H1 (cell line): ENCODE results near the gene BMP4. TPM values are rescaled to one million over a fixed set of nuclear protein-coding genes. Genes with fewer than 3 reads are reported as not detected.
A peak's percentile ranks its signal among the peaks of the same experiment; 100 is the strongest.

ENCODE experiments used
- CTCF ChIA-PET: fragments of 300-600 bp; sonication (Branson Sonifier 250); formaldehyde crosslinking; loops from one replicate; lab custom pipeline; 2021; ENCODE audit not compliant: partially characterized antibody; lab: Charles Lee
- POLR2A ChIA-PET: fragments of 300-600 bp; sonication (Branson Sonifier 250); formaldehyde crosslinking; loops from one replicate; lab custom pipeline; 2021; ENCODE audit warnings: inconsistent platforms; ENCODE audit not compliant: partially characterized antibody; lab: Charles Lee
- DNase-seq, 2 experiments: peaks; one replicate each; pipeline versions ENCODE4 v3.0.0 to v3.0.0-alpha.2; 2010 to 2022; ENCODE audit warnings: low spot score in 2 of 2, low read depth in 1 of 2, mixed read lengths in 1 of 2
- FAIRE-seq: peaks from 2 replicates; lab custom pipeline; 2011; peaks lifted over from hg19 to GRCh38; lab: Jason Lieb, UNC
- H2AFZ ChIP-seq: 2 replicates; pipeline ENCODE4 v1.8.1; 2012; ENCODE audit warnings: low read length, inconsistent platforms
- H2AK5ac ChIP-seq: 2 replicates; pipeline ENCODE4 v1.6.1; 2013; ENCODE audit warnings: low read depth, low read length
- H2BK120ac ChIP-seq: replicated peaks from 2 replicates; pipeline ENCODE3; 2013; ENCODE audit warnings: low read depth, low read length, inconsistent platforms
- H2BK12ac ChIP-seq: 2 replicates; pipeline ENCODE4 v1.6.1; 2013; ENCODE audit warnings: low read depth, low read length
- H2BK15ac ChIP-seq: 2 replicates; pipeline ENCODE4 v1.6.1; 2013; ENCODE audit warnings: low read length
- H2BK20ac ChIP-seq: 2 replicates; pipeline ENCODE4 v1.6.1; 2013; ENCODE audit warnings: low read length
- H2BK5ac ChIP-seq: 2 replicates; pipeline ENCODE4 v1.6.1; 2013; ENCODE audit warnings: low read depth, low read length
- H3K14ac ChIP-seq: 2 replicates; pipeline ENCODE4 v1.6.1; 2013; ENCODE audit warnings: inconsistent platforms; ENCODE audit not compliant: insufficient read length
- H3K18ac ChIP-seq: 2 replicates; pipeline ENCODE4 v1.6.1; 2013; ENCODE audit warnings: low read length; ENCODE audit errors: extremely low read depth
- H3K23ac ChIP-seq: 2 replicates; pipeline ENCODE4 v1.6.1; 2013; ENCODE audit warnings: inconsistent platforms; ENCODE audit not compliant: insufficient read length
- H3K23me2 ChIP-seq: 2 replicates; pipeline ENCODE4 v1.6.1; 2013; ENCODE audit warnings: low read depth, low read length
- H3K27ac ChIP-seq: 2 replicates; pipeline ENCODE4 v1.6.1; 2011; ENCODE audit warnings: low read depth, low read length, inconsistent platforms
- H3K27me3 ChIP-seq, 4 experiments: replicated peaks in 1 of 4; 1 replicate in 1 of 4; 2 replicates in 3 of 4; pipeline versions ENCODE4 v1.6.1 to v1.8.1; 2011 to 2013; ENCODE audit warnings: low read length in 3 of 4, mild to moderate bottlenecking in 3 of 4, inconsistent platforms in 2 of 4, mixed read lengths in 2 of 4, moderate library complexity in 1 of 4; ENCODE audit not compliant: control insufficient read depth in 3 of 4, insufficient read depth in 3 of 4; ENCODE audit errors: extremely low read depth in 1 of 4
- H3K36me3 ChIP-seq, 4 experiments: 2 replicates each; pipeline versions ENCODE4 v1.6.1 to v1.8.1; 2011 to 2013; ENCODE audit warnings: mild to moderate bottlenecking in 4 of 4, low read length in 3 of 4, moderate library complexity in 2 of 4, control low read depth in 1 of 4, inconsistent platforms in 1 of 4; ENCODE audit not compliant: insufficient read depth in 4 of 4, control insufficient read depth in 2 of 4
- H3K4ac ChIP-seq: replicated peaks from 2 replicates; pipeline ENCODE3; 2013; ENCODE audit warnings: low read length, low read depth, mixed read lengths, inconsistent platforms; ENCODE audit not compliant: insufficient read length
- H3K4me1 ChIP-seq, 4 experiments: replicated peaks in 1 of 4; 1 replicate in 1 of 4; 2 replicates in 3 of 4; pipeline versions ENCODE4 v1.6.1 to v1.8.1; 2011 to 2013; ENCODE audit warnings: low read length in 3 of 4, inconsistent platforms in 2 of 4, mixed read lengths in 1 of 4; ENCODE audit not compliant: insufficient read depth in 4 of 4, control insufficient read depth in 3 of 4
- H3K4me2 ChIP-seq, 2 experiments: 2 replicates each; pipeline versions ENCODE4 v1.6.1 to v1.8.1; 2011 to 2013; ENCODE audit warnings: low read depth in 2 of 2, low read length in 2 of 2, control low read depth in 1 of 2, inconsistent platforms in 1 of 2, mild to moderate bottlenecking in 1 of 2; ENCODE audit not compliant: insufficient read depth in 1 of 2
- H3K4me3 ChIP-seq, 4 experiments: fragments of 200-600, 300-600 bp in 1 of 4; sonication (generic), shearing (Covaris generic), sonication (Bioruptor Twin) in 1 of 4; 2 replicates each; pipeline versions ENCODE4 v1.5.1 to v1.8.1; 2011 to 2016; ENCODE audit warnings: low read length in 4 of 4, low read depth in 3 of 4, control low read depth in 2 of 4, inconsistent platforms in 2 of 4, mild to moderate bottlenecking in 2 of 4, mixed read lengths in 1 of 4, moderate library complexity in 1 of 4; ENCODE audit not compliant: insufficient read depth in 2 of 4; ENCODE audit errors: extremely low read depth in 1 of 4
- H3K56ac ChIP-seq: replicated peaks from 2 replicates; pipeline ENCODE3; 2013; ENCODE audit warnings: low read depth, mild to moderate bottlenecking, mixed read lengths, low read length, inconsistent platforms; ENCODE audit not compliant: insufficient read length
- H3K79me1 ChIP-seq: 2 replicates; pipeline ENCODE4 v1.6.1; 2013; ENCODE audit warnings: low read depth, low read length, control low read depth
- H3K79me2 ChIP-seq, 2 experiments: 2 replicates each; pipeline versions ENCODE4 v1.6.1 to v1.8.1; 2012 to 2013; ENCODE audit warnings: low read length in 2 of 2, mild to moderate bottlenecking in 2 of 2, inconsistent platforms in 1 of 2; ENCODE audit not compliant: insufficient read depth in 2 of 2, control insufficient read depth in 1 of 2
- H3K9ac ChIP-seq, 4 experiments: replicated peaks in 1 of 4; 1 replicate in 1 of 4; 2 replicates in 3 of 4; pipeline versions ENCODE4 v1.6.1 to v1.8.1; 2011 to 2013; ENCODE audit warnings: low read depth in 3 of 4, low read length in 3 of 4, control low read depth in 2 of 4, mild to moderate bottlenecking in 2 of 4, moderate library complexity in 2 of 4, inconsistent platforms in 1 of 4; ENCODE audit errors: extremely low read depth in 1 of 4
- H3K9me3 ChIP-seq, 2 experiments: 2 replicates each; pipeline versions ENCODE4 v1.6.1 to v1.8.1; 2012 to 2013; ENCODE audit warnings: mild to moderate bottlenecking in 2 of 2, moderate library complexity in 2 of 2, control low read depth in 1 of 2, inconsistent platforms in 1 of 2, low read depth in 1 of 2, low read length in 1 of 2, mixed read lengths in 1 of 2; ENCODE audit not compliant: insufficient read depth in 2 of 2
- H4K20me1 ChIP-seq, 2 experiments: replicated peaks in 1 of 2; 2 replicates each; pipeline versions ENCODE3 to v1.8.1; 2011 to 2013; ENCODE audit warnings: inconsistent platforms in 2 of 2, low read length in 2 of 2, mild to moderate bottlenecking in 1 of 2; ENCODE audit not compliant: insufficient read depth in 2 of 2, control insufficient read depth in 1 of 2
- H4K5ac ChIP-seq: 2 replicates; pipeline ENCODE4 v1.6.1; 2013; ENCODE audit warnings: low read length, low read depth, mixed read lengths, inconsistent platforms; ENCODE audit not compliant: insufficient read length
- H4K8ac ChIP-seq: 2 replicates; pipeline ENCODE4 v1.8.0; 2013; ENCODE audit warnings: mild to moderate bottlenecking, moderate library complexity, low read length, inconsistent platforms; ENCODE audit not compliant: insufficient read depth; ENCODE audit errors: extremely low read depth
- H4K91ac ChIP-seq: replicated peaks from 2 replicates; pipeline ENCODE3; 2013; ENCODE audit warnings: low read length, mixed read lengths, inconsistent platforms; ENCODE audit not compliant: insufficient read length
- ATF2 ChIP-seq: IDR thresholded peaks from 2 replicates; pipeline ENCODE4 v1.6.1; 2012; ENCODE audit warnings: low read length, inconsistent platforms
- CEBPB ChIP-seq: IDR thresholded peaks from 2 replicates; pipeline ENCODE4 v1.6.1; 2012; ENCODE audit warnings: low read depth, low read length
- CTCF ChIP-seq, 3 experiments: IDR thresholded peaks; 1 replicate in 2 of 3; 2 replicates in 1 of 3; pipeline versions ENCODE4 v1.5.1 to v1.6.1; 2011; ENCODE audit warnings: low read length in 3 of 3, mild to moderate bottlenecking in 3 of 3, inconsistent platforms in 2 of 3, low read depth in 1 of 3, moderate library complexity in 1 of 3; ENCODE audit not compliant: insufficient read depth in 1 of 3; ENCODE audit errors: control extremely low read depth in 1 of 3
- EGR1 ChIP-seq: IDR thresholded peaks from 2 replicates; pipeline ENCODE4 v1.6.1; 2011; ENCODE audit warnings: low read depth, low read length, borderline replicate concordance
- KDM4A ChIP-seq: IDR thresholded peaks from one replicate; pipeline ENCODE4 v1.7.1; 2012; ENCODE audit warnings: low read depth, mild to moderate bottlenecking, moderate library complexity, low read length, inconsistent platforms; ENCODE audit not compliant: severe bottlenecking
- KDM5A ChIP-seq: fragments of 200-600 bp; IDR thresholded peaks from 2 replicates; pipeline ENCODE4 v1.7.1; 2012; ENCODE audit warnings: mild to moderate bottlenecking, low read length, inconsistent platforms, mixed read lengths
- RAD21 ChIP-seq, 2 experiments: IDR thresholded peaks in 1 of 2; conservative IDR thresholded peaks in 1 of 2; 2 replicates each; pipeline ENCODE4 v1.6.1; 2011; ENCODE audit warnings: low read depth in 2 of 2, low read length in 2 of 2, improper control_type of control experiment in 1 of 2, inconsistent platforms in 1 of 2, mild to moderate bottlenecking in 1 of 2, moderate library complexity in 1 of 2
- WGBS, 2 experiments: shearing (Covaris generic) in 1 of 2; methylation state at CpG; one replicate each; pipeline versions ENCODE4 v1.1.6 to v1.1.7; 2013 to 2015; ENCODE audit warnings: low lambda C conversion rate in 2 of 2, mixed read lengths in 2 of 2, inconsistent platforms in 1 of 2, low coverage in 1 of 2, missing lambda C conversion rate in 1 of 2; ENCODE audit not compliant: insufficient replicate concordance in 2 of 2, insufficient coverage in 1 of 2, insufficient read length in 1 of 2; ENCODE audit errors: extremely low coverage in 1 of 2, missing lambda C conversion rate in 1 of 2; 5-methylcytosine and 5-hydroxymethylcytosine counted together
- polyA plus RNA-seq, 7 experiments: library from polyadenylated mRNA; depleted of rRNA in 3 of 7; stranded (reverse) in 5 of 7; unstranded in 2 of 7; fragments of >200 nt in 5 of 7; fragments of 200-250 nt in 2 of 7; gene quantifications; 1 replicate in 5 of 7; 2 replicates in 1 of 7; 4 replicates in 1 of 7; pipeline versions ENCODE4 v1.2.1 to v1.2.3, GENCODE V29; 2011 to 2013; ENCODE audit warnings: missing spikeins in 2 of 7, mixed read lengths in 2 of 7
- total RNA-seq: library from RNA; stranded (reverse); fragmentation: NEBNext Ultra II Directional; extraction: Animal tissue kit (Norgen Biotek cat#: 25700); gene quantifications from 2 replicates; pipeline ENCODE4 v1.2.1, GENCODE V29; 2021

BMP4 gene
- total and polyA plus RNA-seq, 2 of the 8 experiments (the other 6 are each of a cell fraction or from before 2014, with no cell fraction given): 2.3 to 5.4 TPM

GRCh38 chr14:53929871-53930715 lies 26.5 kb downstream of the BMP4 start:
- H2BK20ac ChIP-seq: 0 out of 2 replicates have a peak overlapping the region, but pooled peaks have one; percentile 15
- H3K4ac ChIP-seq: no peak overlapping the region
- H3K79me2 ChIP-seq: no peaks in the 10 kb centered on the region
- no peak overlapping the region for H3K18ac ChIP-seq
- FAIRE-seq: peak; percentile 70
- no peaks in the 10 kb centered on the region for H4K20me1 ChIP-seq
- ChIA-PET CTCF (interaction anchor here (0.6 to 3.4 kb wide), 45 partner anchors 9 to 1971 kb away, joined by 3 to 29 read pairs (median 4); partner anchors contain the start of gene BMP4), POLR2A (no interaction called here)
- DNase-seq: peak in 1 of 2 experiments; percentile 84
- no peak overlapping the region for H3K56ac ChIP-seq
- no peaks in the 10 kb centered on the region; a peak in 2 of 7 replicates for H3K4me1 ChIP-seq
- H2AK5ac ChIP-seq: no peak overlapping the region
- H2BK15ac ChIP-seq: no peak overlapping the region
- no peak overlapping the region for H3K23ac ChIP-seq
- H3K23me2 ChIP-seq: no peaks in the 10 kb centered on the region
- H3K9me3 ChIP-seq: no peaks in the 10 kb centered on the region
- no peak overlapping the region for H3K9ac ChIP-seq
- no peak overlapping the region for H2BK12ac ChIP-seq
- H3K36me3 ChIP-seq: no peaks in the 10 kb centered on the region
- no peak overlapping the region for H2BK5ac ChIP-seq
- H3K14ac ChIP-seq: no peak overlapping the region
- H2AFZ ChIP-seq: 0 out of 2 replicates have a peak overlapping the region, but pooled peaks have one; percentile 54
- no peaks in the 10 kb centered on the region for H3K27me3 ChIP-seq
- H3K4me2 ChIP-seq: no peak overlapping the region
- no peak overlapping the region for H4K8ac ChIP-seq
- H4K91ac ChIP-seq: no peak overlapping the region
- H4K5ac ChIP-seq: no peak overlapping the region
- no peak overlapping the region for H3K4me3 ChIP-seq
- no peak overlapping the region for H2BK120ac ChIP-seq
- no peak overlapping the region for H3K27ac ChIP-seq
- H3K79me1 ChIP-seq: no peaks in the 10 kb centered on the region
- 81% methylated on average over 2 of the region's 2 CpGs; no CpG with 5 or more reads in 1 of the 2 experiments for WGBS, 2 experiments
- TF ChIP-seq CTCF (IDR thresholded peaks at IDR 0.05; ENCODE audit: control extremely low read depth in 1 of 3, insufficient read depth in 1 of 3, low read depth in 1 of 3, low read length in 3 of 3) (peak; percentile 71 to 99 (median 92)), ATF2 (no peak), RAD21 (IDR thresholded peaks at IDR 0.05 in 1 of 2, conservative IDR thresholded peaks at IDR 0.05 in 1 of 2; ENCODE audit: low read depth in 2 of 2, low read length in 2 of 2) (peak; percentile 75 to 81), EGR1 (no peak), KDM5A (no peak), KDM4A (no peak), CEBPB (no peak)
